Measurements from ENCODE around the gene GET4.

DNA sequence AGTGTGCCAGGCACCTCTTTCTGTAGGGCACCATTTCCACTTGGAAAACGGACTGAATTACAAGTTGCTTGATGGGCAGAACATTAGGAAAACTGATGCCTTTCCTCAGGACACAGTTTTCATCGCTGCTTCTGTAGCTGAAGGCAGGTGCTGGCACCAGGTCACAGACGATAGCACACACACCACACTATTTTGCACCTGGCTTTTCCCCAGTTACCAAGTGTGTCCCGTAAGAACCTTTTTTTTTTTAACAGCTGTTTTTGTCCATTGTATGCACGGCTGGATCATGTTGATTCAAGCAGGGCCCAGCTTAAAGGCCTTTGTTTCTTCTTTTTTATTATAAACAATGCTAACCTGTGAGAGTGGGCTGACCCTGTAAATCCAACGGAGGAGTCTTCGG is 1.3 kb upstream of the GET4 start:
- TF ChIP-seq, protein P1, sequence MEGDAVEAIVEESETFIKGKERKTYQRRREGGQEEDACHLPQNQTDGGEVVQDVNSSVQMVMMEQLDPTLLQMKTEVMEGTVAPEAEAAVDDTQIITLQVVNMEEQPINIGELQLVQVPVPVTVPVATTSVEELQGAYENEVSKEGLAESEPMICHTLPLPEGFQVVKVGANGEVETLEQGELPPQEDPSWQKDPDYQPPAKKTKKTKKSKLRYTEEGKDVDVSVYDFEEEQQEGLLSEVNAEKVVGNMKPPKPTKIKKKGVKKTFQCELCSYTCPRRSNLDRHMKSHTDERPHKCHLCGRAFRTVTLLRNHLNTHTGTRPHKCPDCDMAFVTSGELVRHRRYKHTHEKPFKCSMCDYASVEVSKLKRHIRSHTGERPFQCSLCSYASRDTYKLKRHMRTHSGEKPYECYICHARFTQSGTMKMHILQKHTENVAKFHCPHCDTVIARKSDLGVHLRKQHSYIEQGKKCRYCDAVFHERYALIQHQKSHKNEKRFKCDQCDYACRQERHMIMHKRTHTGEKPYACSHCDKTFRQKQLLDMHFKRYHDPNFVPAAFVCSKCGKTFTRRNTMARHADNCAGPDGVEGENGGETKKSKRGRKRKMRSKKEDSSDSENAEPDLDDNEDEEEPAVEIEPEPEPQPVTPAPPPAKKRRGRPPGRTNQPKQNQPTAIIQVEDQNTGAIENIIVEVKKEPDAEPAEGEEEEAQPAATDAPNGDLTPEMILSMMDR (IDR thresholded peaks at IDR 0.05) = no peak
- TF ChIP-seq POLR2A (IDR thresholded peaks at IDR 0.05) = no peak

Measured in adrenal gland (tissue), 5 donors.